ENCODE data around the gene PDZD7.

The PDZD7 gene

GRCh38 chr10:100997360-100998182, 33.4 kb downstream of the PDZD7 start:
- peak; percentile 69 for TF ChIP-seq CTCF (IDR thresholded peaks at IDR 0.05)

GRCh38 chr10:100996678-100997359, 34.1 kb downstream of the PDZD7 start:
- no peak for TF ChIP-seq CTCF (IDR thresholded peaks at IDR 0.05)

GRCh38 chr10:100995181-100995580, 35.7 kb downstream of the PDZD7 start:
- TF ChIP-seq CTCF (IDR thresholded peaks at IDR 0.05) = no peak

- TF ChIP-seq CTCF (IDR thresholded peaks at IDR 0.05) = peak; percentile 43
Observed at GRCh38 chr10:100993986-100994708, 36.8 kb downstream of the PDZD7 start.

- no peak for TF ChIP-seq CTCF (IDR thresholded peaks at IDR 0.05)
Observed at GRCh38 chr10:100989088-100989487, 41.8 kb downstream of the PDZD7 start.

- TF ChIP-seq CTCF (IDR thresholded peaks at IDR 0.05) = no peak
Observed at GRCh38 chr10:100988166-100988565, 42.8 kb downstream of the PDZD7 start.

GRCh38 chr10:100987685-100988049, 43.3 kb downstream of the PDZD7 start:
- no peak for TF ChIP-seq CTCF (IDR thresholded peaks at IDR 0.05)
